ENCODE results near the gene SYNE1.
A peak's percentile ranks its signal among the peaks of the same experiment; 100 is the strongest.

SYNE1 gene

DNA sequence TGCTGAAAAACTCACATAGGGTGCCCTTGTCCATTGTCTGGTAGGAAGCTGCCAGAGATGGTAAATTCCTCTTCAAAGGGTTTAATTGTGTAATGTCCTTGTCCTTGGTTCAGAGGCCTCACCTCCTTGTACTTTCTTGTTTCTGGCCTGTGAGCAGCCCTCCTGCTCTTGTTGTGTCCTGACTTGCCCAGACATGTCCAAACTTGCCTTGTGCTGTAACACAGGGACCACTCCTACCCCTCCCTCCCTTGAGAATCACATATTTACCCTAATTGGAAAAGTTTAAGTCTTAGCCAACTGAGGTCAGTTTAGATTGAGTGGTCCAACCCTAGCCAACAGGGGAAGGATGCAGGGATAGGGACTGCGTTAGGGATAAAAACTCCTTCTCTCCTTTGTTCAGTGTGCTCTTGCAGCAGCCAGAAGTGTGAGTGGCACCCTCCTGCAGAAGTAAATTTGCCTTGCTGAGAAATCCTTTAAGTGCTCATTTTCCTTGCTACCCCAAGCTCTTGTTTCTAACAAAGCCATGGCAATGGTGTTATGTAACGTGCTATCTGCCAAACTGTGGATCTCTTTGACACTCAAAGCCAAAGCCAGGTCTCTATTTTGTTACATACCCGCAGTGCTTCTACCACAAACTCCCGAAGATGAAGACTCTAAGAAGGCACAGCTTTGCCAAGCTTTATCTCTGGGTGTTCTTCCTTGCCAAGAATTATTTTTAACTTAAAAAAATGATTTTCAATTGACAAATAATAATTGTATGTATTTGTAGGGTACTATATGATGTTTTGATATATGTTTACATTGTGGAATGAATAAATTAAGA is 415.1 kb downstream of the SYNE1 start:
- no peak for DNase-seq

DNA sequence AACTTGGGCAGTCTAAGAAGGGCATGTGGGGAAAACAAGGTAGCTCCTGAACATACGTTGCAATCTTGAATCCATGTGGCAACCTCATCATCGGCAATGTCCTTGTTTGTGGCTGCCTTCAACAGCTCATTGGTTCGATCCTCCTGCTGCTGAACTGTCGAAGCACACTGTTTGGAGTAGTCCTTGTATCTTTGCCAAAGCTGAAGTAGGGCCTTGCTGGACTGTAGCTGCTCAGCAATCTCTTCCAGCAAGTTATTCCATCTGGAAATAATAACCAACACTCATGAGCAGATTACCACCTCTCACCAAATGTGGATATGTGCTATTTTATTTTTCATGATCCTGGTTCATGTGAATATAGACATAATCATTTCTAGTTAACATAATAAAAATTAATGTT is 416.4 kb downstream of the SYNE1 start:
- no peak for DNase-seq

DNA sequence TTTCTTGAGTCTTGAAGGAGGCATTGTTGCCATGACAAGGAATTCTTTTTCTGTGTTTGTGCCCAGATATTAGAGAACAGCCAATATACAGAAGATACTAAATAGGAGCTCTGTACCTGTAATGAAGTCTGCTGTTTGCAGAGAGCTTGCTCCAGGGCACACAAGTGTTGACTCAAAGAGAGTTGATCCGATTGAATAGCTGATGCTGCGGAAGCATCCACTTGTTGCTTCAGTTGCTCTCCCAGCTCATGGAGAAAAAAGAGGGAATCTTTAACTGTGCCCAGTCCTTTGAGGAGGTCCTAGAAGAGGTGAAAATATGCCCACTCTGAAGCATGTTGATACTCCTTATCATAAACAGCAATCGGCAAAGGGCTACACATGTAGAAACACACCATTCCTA is 418.3 kb downstream of the SYNE1 start:
- no peak for DNase-seq

DNA sequence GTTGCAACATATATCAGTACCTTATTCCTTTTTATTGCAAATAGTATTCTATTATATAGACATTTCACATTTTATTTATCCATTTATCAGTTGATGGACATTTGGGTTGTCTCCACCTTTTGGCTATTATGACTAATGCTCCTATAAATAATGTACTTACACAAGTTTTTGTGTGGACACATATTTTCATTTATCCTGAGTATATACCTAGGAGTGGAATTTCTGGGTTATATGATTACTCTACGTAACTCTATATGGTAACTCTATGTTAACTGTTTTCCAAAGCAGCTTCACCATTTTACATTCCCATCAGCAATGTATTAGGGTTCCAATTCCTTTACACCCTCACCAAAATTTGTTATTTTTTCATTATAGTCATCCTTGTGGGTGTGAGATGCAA is 424.7 kb downstream of the SYNE1 start:
- no peak for DNase-seq

DNA sequence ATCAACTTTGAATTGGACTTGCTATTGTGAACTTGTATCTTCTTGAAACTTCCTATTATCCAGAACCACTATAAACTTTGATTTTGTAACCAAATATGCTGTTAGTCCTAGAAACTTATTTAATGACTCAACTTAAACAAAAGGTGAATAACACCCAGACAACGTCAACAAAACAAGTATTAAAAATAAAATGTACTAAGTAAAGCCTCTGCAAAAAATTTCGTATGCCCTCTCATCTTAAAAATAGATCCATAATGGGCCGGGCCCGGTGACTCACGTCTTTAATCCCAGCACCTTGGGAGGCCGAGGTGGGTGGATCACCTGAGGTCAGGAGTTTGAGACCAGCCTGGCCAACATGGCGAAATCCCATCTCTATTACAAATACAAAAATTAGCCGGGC is 428.0 kb downstream of the SYNE1 start:
- DNase-seq = no peak

DNA sequence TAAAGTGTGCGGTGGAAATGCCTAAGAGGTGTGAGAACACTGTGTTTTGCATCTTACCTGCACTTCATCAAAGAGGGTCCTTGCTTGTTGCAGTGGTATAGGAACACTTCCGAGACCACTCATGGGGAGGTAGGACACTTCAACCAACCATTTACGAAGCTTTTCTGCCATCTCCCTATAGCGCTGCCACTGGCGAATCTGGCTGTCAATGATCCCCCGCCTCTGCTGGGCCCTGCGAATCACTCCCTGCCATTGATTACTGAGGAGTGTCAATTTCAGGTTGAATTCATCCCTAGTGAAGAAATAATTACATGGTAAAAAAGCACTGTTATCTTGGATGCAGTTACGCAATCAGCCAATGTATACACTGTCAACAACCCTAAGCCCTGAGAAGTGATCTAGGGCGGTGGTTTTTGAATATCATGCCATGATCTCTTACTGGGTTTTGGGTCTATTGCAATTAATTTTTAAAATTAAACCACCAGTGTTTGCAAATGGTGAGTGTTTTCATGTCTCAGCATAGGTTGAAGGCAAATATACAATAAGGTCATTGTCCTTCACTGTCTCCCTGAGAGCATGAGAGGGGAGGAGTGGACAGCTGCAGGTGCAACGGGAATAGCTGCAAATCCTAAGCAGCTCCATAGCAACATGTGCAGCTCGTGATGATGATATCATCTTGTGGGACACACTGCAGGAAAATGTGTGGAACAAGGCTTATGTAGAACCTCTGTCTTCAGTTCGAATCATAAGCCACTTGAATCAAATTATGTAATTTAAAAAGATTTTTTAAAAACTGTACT is 429.0 kb downstream of the SYNE1 start:
- DNase-seq = peak; percentile 6

DNA sequence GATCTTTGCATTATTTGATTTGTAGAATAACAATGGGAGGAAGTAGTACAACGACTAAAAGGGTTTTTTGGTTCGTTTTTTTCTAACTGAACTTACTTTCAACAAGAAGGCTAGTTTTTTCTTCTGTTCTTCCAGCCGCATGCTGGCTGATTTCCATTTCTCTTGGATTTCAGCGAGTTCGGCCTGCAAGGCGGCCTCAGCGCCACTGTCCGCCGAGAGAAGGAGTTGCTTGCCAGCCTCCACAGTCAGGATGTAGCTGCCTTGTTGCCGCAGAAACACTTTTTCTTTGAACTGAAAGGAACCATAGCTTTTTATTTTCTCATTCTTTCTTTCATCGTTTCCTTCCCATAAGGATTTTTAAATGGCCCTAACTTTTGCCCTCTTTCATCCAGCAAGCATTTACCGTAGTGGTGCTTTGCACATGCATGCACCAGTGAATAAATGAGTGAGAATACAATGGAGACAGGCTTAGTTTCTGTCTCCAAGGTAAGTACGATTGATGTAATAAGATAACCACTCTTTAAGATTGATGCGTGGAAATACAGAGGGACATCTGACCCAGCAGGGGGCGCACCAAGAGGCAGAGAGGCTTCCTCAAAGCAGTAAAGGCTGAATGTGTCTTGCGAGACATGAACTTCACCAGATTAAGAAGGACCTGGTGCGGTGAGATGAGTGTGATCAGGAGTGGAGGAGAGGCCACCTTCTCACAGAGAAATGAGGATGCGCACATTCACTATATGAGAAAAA is 430.9 kb downstream of the SYNE1 start:
- DNase-seq = no peak

DNA sequence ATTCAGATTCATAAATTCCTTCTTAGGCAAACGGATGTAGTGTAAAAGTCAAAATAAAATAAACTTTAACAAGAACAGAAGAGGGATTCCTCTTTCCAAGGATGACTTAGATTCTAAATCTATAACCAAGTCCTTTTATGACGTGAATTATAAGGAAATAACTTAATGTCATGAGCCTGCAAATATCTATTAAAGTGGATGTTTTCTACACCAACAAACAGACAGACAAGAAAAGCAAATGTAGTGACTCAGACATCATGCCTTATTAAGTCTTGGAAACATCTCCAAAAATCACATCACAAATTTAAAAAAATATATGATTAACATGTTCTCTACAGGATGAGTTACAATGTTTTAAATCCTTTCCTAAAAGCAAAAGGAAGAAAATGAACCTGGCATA is 432.6 kb downstream of the SYNE1 start:
- DNase-seq = no peak

DNA sequence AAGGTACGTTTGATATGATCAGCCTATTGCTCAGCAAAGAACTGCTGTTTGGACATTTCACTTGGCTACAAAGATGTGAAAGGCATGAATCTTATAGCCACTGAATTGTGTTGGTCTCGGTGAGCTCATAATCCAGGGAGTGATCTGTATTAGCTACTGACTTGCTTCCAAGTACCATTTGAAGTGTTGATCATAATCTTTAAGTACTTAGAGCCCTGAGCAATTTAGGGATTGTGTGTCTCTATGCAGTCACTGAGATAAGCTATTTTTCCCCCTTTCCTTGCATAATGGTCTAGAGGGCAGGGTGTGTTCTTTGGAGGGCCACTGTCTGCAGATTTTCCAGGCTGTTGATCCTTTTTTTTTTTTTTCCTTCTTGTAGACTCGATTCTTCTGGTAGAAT is 436.0 kb downstream of the SYNE1 start:
- DNase-seq = no peak

DNA sequence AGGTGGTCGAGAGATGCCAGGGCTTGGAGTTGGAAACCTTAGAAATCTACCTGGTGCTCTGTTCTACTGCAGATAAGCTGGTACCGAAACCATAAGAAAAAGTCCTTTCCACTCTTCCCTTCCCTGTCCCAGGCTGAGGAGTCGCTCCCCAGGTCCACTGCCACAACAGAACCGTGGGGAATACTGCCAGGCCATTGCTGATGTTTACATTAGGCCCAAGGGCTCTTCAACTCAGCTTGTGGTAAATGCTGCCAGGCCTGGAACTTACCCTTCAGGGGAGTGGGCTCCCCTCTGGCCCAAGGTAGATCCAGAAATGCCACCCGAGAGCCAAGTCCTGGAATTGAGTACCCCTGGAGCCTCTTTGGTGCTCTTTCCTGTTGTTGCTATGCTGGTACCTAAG is 441.3 kb downstream of the SYNE1 start:
- no peak for DNase-seq

DNA sequence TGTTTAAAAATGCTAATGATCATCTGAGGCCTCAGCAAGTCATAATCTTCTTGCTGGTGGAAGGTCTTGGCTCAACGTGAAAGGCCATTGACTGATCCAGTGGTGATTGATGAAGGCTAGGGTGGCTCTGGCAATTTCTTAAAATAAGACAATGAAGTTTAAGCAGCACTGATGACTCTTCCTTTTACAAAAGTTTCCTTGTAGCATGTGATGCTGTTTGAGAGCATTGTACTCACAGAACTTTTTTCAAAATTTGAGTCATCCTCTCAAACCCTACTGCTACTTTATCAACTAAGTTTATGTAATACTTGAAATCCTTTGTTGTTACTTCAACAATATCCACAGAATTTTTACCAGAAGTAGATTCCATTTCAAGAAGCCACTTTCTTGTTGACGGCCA is 447.4 kb downstream of the SYNE1 start:
- no peak for DNase-seq

DNA sequence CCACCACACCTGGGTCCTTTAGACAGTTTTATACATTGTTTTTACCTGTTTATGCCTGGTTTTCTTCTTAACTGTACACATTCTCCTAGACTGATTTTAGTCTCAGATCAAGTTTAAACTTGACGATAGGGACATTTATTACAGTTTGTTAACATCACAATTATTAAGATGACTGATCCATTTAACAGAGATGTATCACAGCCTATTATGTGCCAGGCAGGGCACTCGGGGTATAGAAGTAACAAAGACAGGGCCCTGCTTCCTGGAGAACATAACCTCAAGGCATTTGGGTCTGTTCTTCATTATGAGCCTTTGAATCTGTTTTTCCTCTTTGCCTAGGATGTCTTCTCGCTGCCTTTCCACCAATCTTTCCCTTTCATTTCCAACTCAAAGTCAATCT is 449.2 kb downstream of the SYNE1 start:
- DNase-seq = no peak

DNA sequence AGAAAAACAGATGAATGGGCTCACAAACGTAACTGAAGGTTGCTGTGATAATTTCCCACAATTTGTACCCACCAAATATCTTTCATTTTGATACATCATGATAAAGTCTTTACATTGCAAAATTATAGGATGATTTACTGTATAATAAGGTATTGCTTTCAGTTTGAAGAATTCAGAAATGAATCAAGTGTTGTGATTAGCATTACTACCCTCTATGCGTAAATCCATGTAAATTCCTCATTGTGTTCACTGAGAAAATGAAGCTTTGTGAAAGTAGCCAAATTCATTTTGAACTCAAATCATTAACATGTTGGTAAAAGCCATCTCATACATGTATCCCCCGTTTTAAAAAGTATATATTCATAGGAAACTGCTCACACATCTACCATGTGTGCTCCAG is 450.3 kb downstream of the SYNE1 start:
- DNase-seq = no peak

DNA sequence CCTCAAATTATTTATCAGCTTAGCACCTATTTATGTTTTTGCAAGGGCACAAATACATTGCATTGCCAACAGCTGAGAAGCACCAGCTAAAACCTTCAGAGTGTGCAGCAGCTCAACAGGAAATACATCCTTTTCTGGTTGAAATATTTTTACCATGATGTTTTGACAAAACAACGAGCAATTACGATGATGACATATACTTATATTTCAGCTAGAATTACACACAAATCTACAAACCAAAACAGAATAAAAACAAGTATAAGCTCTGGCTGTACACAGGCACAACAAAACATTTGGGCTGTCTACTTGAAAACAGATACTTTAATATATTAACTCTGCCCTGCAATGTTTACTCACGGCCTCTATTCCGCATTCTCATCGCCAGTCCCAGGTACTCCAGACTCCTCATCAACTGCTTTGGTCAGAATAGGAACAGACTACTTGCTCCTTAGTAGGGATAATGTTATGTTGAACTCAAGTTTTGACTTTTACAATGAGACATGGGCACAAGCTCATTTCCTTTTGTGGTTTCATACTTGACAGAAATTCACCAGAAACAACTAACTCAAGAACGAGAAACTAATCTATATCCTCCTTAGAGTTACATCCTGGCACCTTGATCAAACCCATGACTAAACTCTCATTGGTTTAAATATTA is 452.1 kb downstream of the SYNE1 start:
- no peak for DNase-seq

DNA sequence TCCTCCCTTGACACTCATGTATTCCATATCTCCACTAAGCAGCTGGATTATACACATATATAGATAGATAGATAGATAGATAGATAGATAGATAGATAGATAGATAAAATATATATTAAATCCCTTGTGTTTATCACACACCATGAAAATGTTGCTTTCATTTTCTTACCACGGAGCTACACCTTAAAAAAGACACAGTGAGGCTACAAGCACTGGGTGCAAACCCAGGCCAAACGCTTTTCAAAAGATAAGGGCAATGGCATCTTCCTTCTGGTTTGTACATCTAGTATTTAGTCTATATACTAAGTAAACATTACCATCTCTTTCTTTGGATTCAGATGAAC is 452.6 kb downstream of the SYNE1 start:
- DNase-seq = no peak

DNA sequence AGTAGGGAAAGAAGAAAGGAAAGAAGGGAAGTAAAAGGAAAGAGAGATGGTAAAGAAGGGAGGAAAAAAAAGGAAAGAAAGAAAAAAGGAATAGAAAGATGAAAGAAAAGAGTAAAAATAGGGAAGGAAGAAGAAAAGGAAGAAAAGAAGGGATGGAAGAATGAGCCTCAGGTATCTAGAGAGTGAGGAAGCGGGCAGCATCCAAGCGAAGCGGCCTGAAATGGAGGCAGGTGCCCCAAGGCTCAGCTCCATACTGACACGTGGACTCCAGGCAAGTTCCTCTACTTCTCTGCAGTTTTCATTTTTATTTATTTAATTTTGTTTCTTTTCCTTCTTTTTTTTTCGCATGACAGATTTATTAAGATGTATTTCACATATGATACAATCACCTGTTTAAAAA is 456.6 kb downstream of the SYNE1 start:
- no peak for DNase-seq

DNA sequence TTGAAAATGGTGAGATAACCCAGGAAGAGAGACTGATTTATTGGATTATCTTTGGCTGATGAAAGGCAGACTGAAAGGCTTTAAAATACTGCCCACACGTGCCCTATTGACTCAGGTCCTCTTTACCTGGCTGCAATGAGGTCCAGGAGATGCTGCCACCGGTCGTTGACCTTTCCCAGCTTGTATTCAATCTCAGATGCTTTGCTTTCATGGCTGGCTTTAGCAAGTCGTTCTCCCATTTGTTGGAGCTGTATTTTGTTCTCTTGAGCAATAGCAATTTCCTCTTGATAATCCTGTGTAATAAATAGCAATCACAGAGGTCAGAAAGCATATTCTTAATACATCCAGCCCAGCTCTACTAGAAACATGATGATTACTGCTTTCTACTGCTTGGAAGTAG is 460.9 kb downstream of the SYNE1 start:
- no peak for DNase-seq

DNA sequence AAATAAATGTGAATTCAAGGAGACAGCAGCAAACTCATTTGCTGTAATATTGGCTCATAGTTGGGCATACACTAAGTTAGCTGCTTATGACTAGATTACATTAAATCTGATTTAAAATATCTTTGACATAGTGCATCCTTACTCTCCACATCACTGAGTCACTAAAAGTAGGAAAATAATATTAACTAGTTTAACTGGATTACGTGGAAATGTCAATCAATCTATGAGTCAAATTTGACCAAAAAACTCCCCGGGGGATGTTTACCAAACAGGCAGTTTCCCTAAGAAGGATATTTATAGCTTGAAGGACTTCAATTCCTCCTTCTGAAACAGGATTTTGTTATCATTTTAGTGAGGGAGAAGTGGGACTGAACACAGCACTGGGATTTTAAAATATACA is 463.2 kb downstream of the SYNE1 start:
- no peak for DNase-seq

DNA sequence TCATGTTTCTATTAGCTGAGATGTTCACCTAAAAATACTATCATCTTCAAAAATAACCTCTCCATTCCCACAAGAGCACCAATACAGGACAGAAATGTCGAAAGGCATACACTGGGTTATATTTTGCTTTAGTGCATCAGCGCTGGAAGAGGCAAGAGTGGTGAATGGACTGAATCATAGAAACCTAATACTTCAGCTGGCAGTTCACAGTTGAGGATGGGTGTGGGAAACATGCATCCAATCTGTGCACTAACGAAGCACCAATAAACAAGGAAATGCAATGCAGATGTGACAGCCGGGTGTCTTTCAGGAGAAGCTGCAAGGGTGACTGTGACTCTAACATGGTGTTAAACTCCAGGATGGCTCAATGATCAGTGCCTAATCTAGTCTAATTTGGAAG is 463.8 kb downstream of the SYNE1 start:
- no peak for DNase-seq

DNA sequence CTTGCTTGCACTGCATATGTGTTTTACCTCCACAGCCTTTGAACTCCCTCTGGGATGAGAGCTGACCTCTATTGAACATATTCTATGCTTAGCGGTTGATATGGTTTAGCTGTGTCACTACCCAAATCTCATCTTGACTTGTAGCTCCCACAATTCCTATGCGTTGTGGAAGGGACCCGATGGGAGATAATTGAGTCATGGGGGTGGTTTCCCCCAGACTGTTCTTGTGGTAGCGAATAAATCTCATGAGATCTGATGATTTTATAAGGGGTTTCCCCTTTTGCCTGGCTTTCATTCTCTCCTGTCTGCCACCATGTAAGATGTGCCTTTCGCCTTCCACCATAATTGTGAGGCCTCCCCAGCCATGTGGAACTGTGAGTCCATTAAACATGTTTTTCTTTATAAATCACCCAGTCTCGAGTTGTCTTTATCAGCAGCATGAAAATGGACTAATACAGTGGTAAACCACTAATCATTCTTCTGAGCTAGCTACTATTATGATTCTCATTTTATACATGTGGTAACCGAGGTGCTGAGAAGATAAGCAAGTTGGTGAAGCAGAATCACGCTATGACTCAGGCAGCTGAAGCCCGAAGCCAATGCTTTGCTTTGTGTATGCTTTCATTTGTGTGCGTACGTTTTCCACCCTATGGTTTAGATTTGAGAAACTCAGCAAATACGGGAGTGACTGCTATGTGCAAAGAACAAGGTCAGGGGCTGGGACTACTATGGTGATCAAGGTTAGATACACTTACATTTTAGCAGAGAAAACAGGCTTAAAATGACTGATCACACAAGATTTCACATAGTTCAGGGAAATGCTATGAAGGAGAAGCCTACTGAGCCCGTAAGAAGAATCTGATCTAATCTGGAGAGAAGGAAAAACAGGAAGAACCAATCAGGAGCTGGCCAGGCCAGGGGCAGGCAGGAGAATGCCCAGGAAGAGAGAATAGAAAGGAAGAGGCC is 466.2 kb downstream of the SYNE1 start:
- no peak for DNase-seq

DNA sequence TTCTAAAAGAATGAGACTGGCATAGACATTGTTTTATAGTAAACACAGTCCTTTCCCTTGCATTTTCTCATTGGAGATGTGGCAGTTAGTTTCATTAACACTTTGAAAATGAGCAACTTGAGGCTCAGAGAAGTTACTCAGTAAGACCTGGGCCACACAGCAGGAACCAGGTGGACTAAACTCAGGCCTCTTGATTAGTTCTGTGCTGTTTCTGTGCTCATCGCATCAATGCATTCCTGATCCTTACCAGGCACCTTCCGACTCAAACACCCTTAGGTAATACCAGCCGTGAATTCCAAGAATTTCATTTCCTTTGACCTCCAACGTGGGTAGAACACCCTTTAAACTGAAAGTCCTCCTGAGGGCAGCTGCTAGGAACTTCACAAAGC is 466.9 kb downstream of the SYNE1 start:
- DNase-seq = no peak
